ENCODE results near the gene CACNA2D1.
"Not testable (repeated sequence)": the region's sequence is repeated elsewhere in the genome, so short reads cannot be mapped to it uniquely, and the experiment has no call there.

CACNA2D1 gene

DNA sequence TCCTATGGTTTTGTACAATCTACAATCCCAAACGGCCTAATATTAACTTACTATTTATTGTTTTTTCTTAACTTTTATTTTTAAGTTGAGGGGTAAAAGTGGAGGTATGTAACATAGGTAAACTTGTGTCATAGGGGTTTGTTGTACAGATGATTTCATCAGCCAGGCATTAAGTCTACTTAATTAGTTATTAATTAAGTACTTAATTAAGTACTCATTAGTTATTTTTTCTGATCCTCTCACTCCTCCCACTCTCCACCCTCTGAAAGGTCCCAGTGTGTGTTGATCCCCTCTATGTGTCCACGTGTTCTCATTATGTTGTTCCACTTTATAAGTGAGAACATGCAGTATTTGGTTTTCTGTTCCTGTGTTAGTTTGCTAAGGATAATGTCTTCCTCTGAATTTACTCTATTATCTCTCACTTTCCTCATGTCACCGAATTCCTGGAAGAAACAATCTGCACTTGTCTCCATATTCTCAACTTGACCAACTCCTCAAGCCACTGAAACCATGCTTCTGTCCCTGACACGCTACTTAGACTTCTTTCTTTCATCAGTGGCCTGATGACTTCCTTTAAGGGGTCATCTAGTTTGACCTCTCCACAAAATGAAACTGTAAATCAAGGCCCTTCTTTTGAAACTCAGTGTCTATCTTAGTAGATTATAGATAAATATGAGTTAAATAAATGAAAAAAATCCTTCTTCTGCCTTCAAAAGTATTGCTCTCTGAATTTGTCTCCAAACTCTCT is 9.1 kb downstream of the CACNA2D1 start:
- DNase-seq (ENCODE audit: low spot score) = no peak

DNA sequence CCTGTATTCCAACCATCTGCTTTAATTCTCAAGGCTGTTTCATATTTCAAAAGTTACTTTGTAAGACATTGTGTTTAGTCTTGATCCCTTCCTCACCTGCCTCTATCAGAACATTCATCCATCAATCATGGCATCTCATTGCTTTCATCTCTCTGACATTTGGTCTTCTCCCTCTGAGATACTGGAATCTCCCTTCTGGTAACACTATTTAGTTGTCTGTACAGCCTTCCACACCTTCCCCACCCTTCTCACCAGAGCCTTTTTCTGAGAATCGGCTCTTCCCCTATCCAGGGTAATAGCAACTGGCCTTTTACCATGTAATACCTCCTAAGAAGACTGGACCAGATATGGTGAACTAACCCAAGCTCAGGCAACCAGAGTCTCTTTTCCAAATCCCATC is 10.1 kb downstream of the CACNA2D1 start:
- no peak for DNase-seq (ENCODE audit: low spot score)

DNA sequence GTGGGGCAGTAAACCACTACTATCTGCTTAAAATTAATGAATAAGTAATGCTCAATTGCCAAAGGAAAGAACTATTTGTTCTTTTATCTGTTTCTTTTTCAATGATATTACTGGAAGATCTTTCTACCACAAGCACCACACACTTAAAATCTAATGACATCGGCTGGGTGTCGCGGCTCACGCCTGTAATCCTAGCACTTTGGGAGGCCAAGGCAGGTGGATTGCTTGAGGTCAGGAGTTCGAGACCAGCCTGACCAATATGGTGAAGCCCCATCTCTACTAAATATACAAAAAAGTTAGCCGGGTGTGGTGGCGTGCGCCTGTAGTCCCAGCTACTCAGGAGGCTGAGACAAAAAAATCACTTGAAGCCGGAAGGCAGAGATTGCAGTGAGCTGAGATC is 10.8 kb downstream of the CACNA2D1 start:
- DNase-seq (ENCODE audit: low spot score) = not testable (repeated sequence)

DNA sequence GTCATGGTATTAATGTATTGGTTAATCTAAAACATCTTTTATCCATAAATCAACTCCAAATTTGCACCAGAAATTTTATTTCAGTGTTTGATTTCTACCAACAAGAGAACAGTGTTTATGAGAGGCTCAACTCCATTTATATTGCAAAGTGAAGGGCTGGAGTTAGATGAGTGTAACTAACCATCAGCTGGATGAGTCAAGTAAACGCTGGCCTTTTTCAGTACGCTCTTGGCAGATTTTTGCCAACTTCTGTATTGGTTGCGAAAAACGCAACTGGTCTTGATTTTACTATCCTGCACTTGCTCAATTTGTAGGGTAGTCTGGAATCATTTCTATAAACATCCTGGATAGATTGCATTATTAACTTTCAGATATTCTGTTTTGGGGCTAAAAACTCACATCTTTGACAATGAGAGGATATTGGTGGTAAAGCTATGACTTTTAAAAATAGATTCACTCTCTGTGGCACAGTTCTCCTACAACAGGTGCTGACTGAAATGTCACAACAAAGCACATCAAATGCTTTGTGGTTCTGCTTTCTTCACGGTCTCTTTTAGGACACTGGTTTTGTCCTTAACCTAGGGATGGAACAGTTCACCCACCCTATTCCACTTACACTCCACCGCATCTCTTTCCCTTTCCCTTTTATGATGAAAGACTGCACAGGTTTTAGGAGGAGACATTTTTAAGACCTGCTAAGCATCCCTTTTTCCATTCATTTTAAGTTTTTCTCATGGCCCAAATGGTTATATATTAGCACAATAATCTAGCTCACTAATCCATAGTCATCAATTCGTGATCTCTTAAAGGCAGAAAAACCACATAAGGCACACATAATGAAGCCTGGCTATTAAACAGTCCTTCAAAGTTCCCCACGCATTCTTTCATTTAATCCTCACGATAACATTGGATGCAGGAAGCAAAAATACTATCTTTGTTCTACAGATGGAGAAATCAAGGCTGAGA is 12.8 kb downstream of the CACNA2D1 start:
- DNase-seq (ENCODE audit: low spot score) = peak; percentile 67

DNA sequence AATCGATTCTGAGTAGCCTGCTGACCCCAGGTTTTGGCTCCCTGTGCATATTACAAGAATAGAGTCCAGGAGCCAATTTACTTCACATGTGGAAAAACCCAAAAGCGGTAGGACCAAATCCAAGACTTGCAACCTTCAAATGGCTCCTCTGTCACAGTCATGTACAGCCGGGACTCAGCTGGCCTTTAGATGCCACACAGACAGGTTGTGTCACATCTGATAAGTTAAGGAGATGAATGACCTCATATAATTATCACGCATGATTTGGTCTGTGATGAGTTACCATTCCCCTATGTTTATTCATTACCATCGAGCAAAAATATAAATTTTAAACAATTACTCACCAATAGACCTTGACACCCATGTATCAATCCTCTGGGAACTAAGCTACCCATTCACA is 14.2 kb downstream of the CACNA2D1 start:
- DNase-seq (ENCODE audit: low spot score) = no peak

DNA sequence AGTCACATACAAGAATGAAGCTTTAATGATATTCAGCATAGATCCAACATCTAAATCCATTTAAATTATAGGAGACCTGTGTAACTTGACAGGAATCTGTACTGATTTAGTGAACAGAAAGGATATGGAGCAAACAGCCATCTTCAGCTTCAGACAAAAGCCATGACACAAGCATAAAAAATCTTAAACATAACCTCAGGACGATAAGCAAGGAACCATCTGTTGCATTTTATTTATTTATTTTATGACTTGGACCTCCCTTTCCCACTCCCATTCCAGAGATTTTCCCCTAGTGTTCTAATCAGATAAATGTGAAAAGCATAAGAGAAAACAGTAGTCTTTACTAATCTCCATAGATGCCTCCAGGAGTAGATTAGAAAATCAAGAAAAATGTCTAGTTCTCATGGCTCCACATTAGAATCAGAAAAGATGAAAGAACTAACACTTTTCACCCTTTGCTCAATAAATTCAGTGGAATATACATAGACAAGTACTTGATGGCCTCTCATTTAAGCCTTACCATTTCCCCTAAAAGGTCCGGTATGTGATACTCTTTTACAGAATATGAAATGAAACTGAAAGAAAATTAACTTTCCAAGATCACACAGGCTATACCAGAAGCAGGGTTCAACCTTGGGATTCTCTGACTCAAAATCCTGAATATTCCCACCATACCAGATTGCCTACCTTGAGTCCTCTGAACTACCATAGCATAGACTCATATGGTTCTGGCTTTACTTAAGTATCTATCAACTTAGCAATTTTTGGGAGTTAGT is 15.2 kb downstream of the CACNA2D1 start:
- peak; percentile 38 for DNase-seq (ENCODE audit: low spot score)

DNA sequence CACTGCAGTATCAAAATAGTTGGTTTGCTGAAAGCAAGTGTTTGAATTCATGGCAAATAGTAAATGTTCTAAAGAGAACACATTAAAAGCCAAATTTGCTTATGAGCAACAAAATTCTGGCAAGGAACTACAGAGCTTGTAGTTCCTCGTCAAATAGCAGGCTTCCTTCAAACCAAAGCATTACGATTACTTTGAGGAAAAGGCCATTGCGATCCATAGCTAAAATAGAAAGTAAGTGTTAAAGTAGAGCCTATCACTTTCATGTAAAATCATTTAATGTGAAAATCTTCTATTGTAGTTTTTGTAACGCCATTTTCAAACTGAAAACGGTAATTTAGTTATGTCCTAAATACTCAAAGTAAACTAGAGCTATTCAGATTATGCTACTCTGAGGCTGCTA is 20.1 kb downstream of the CACNA2D1 start:
- DNase-seq (ENCODE audit: low spot score) = no peak

DNA sequence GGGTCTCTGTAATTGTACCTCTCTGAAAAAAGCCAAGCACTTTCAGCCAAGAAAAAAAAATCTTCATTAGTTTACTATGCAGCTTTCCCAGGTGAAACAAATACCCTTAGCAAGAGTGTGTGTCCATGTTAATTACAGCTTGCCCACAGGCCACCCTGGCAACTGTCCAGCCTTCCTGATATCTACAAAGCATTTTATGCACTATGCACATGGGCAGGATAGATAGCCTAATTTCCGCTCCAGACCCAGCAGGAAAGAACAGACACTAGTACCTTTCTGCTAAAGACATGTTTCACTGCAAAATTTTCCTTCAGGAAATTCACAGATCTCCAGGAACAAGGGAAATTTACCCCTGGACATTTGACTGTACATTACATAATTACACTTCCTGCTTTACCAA is 24.4 kb downstream of the CACNA2D1 start:
- no peak for DNase-seq (ENCODE audit: low spot score)

DNA sequence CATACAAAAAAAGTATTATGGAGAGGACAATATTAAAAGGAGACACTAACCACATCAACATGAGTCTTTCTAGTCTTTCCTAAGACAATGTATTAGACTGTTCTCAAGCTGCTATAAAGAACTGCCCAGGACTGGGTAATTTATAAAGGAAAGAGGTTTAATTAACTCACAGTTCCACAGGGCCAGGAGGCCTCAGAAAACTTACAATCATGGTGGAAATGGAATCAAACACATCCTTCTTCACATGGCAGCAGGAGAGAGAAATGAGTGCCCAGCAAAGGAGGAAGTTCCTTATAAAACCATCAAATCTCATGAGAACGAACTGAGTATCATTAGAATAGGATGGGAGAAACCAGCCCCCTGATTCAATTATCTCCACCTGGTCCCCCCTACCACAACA is 25.7 kb downstream of the CACNA2D1 start:
- no peak for DNase-seq (ENCODE audit: low spot score)

DNA sequence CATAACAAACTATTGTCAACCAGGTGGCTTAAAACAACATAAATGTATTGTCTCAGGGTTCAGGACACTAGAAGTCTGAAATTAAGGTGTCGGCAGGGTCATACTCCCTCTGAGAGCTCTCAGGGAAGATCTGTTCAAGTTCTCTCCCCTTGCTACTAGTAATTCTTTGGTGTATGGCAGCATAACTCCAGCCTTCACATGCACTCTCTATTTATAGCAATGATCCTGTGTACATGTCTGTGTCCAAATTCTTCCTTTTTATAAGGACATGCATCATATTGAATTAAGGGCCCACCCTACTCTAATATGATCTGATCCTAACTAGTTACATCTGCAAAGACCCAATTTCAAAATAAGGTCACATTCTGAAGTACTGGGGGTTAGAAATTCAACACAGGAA is 27.2 kb downstream of the CACNA2D1 start:
- no peak for DNase-seq (ENCODE audit: low spot score)

DNA sequence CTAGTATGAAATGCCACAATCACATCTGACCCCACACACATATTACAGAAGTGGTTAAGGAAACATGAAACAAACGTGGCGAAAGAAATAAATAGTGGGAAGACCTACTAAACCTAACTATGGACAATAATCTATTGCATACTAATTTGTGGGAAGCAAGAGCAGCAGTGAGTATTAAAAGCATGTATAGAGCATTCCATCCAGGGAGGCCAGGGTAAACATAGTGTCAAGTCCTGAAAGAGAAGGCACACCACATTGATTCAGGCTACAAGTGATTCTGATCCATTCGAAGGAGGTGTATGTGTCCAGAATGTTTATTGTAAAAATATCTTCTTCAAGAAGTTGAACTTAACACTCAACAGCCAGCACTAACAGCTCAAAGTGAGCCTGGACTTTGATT is 29.2 kb downstream of the CACNA2D1 start:
- no peak for DNase-seq (ENCODE audit: low spot score)

DNA sequence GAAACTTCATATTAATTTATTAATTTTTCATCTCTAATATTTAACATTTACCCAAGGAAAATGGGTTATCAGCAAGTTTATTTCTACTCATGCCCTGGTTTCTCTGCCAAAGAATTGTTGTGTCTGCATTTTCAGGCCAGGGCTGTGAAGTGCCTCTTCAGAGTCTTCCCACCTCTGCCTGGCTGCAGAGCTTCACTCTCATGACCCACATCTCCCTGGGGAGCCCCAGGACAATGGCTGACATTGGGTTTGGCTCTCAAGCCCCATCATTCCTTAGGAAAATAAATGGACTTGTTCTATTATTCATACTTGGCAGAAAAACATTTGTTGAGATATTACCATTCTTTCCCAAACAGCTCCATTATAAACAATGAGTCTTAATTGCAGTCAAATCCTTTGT is 30.3 kb downstream of the CACNA2D1 start:
- peak; percentile 20 for DNase-seq (ENCODE audit: low spot score)

DNA sequence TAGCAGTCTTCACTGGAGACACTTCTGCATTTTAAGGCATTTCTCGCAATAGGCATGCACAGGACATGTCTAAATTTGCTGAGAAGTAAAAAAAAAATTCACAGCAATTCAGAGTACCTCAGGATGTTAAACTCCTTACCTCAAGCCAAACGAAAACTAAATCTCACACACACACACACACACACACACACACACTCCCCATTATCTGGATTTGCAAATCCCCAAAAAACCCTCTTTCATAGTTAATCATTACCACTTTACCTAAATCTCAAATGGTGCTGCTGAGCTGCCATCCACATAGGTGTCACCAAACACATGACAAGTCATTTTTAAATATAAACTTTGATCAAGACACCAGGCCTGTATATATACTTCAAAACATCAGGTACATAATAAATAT is 31.8 kb downstream of the CACNA2D1 start:
- no peak for DNase-seq (ENCODE audit: low spot score)

DNA sequence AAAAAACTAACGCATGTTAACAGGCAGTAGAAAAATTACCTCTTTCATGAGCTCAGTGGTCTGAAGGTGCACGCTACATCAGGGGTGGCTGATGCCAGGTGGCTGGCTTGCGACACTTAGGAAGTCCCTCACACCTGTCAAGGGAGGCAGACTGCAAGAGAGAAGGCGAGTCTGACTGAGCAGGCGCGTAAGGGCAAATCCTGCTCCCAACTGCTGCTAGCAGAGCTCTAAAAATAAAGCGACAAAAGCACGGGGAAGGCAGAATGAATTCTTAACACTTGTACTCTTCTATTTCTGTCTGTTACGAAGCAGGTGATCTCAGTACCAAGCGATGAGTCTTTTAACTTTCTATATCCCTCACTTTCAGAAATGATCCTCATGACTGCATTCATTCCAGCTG is 33.1 kb downstream of the CACNA2D1 start:
- no peak for DNase-seq (ENCODE audit: low spot score)

DNA sequence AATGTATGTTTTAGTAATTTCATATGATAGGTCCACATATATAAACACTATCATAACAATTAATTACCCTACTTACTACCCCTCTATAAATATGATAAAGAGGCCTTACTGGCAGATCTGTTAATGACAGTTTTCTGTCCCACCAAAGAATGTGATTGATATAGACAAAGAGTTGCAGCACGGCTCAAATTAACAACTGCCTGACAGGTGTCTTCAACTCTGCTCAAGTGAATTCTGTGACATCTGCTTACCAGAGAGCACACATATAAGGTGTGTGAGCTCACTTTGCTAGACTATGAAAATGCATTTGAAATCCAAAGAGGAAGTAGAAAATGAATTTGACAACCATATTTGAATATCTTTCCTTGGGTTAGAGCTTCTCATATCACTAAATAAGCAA is 36.6 kb downstream of the CACNA2D1 start:
- DNase-seq (ENCODE audit: low spot score) = no peak

DNA sequence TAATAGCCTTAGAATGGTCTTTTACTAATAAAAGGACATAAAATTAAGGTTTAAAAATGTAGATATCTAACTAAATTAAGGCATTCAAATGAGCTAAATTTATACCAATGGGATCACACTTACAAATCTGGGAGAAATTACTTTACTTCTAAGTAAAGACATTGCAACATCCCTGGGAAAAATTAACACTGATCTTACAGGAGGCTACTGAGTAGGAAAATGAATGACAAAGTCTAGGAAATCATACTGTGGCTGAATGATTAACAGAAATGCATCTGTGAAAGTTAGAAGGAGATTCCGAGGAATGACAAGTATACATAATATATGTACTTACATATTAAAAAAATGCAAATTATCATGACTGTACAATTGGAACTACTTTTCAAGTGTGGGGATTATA is 38.3 kb downstream of the CACNA2D1 start:
- no peak for DNase-seq (ENCODE audit: low spot score)

DNA sequence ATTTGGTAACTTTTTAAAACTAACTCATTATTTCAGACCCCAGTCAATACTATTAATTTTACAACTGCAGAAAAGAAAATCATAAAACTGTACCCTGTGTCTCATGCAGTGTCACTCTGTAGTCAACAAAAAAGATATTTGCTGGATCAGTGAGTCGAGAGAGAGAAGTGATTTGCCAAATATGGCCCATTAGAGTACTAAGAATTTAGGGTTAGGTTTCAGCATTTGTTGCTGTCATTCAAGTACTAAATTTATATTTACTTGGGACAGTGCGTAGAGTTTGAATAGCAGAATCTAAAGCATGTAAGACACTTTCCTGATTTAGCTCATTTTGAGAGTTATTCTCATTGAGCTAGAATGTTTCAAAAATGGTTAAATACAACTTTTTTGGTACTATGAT is 38.9 kb downstream of the CACNA2D1 start:
- DNase-seq (ENCODE audit: low spot score) = no peak

DNA sequence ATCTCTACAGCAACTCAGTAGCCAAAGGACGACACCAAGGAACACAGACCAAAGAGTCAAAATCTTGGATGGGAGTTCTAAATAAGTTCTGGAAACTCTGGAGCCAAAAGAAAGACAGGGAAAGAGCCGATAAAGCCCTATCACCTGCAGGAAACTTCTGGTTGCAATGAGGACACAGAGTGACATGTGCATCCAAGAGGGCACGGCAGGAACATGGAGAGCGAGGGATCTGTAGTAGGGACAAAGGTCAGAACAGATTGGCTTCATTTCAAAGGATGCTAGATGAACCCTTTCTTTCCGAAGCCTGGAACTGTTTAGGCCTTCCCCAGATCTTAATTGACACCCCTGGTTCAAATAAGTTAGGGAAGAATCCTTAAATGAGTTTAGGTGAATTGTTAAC is 39.5 kb downstream of the CACNA2D1 start:
- DNase-seq (ENCODE audit: low spot score) = no peak

DNA sequence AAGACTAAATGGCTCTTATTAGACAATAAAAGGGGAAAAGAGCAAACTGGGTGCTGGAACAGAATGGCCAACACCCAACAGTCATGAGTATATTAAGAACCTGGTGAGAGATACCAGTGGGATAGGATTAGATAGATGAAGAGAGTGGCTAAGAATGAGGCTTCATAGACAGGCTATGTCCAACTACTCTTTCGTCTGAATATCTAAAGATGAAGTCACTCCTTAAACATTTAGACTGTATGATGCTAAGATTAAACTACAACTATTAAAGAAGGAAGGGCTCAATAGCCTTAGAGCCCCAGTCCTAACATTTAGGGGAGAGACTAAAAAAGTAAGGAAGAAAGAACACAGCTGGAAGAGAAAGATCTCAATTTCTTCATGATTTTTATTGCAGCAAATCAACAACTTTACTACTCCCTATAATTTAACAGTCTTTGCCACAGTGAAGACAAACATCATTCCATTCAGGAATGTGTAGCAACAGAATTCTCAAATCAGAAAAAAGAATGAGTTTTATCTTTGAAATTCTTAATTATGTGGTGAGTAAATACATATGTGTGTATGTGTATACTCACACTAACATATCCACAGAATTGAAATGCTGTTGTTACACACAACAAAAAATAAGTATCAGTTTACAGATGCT is 45.6 kb downstream of the CACNA2D1 start:
- no peak for DNase-seq (ENCODE audit: low spot score)

DNA sequence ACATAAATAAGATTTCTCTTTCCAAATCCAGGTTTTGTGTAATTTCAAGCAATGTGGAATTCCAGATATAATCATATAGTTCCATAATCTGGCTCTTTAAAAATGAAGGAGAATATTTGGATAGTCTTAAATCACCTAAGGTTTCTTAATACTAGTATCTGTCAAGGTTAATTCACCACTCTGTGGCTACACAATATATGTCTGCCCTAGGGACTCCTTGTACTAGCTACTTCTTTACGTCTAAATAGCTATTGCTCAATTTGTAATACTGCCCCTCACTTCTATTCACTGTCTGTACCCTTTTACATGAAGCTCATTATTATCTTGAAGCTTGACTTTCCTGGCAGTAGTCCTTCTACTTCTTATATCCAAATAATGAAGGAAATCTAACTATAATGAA is 47.2 kb downstream of the CACNA2D1 start:
- DNase-seq (ENCODE audit: low spot score) = no peak

DNA sequence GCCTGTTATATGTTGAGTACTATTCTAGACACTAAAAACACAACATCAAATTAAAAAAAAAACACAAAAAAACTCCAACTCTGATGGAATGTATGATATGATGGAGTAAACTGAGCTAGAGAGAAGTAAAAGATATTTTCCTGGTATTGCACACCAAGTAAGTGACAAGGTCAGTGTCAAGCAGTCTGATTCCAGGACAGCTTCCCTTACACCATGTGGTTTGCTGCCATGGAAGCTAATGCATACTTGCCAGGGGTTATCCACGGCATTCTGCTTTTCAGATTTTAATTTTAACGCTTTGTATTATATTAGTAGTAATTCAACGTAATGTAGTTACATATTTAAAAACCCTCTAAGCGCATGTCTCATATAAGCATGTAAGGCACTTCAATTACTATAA is 48.4 kb downstream of the CACNA2D1 start:
- DNase-seq (ENCODE audit: low spot score) = no peak

DNA sequence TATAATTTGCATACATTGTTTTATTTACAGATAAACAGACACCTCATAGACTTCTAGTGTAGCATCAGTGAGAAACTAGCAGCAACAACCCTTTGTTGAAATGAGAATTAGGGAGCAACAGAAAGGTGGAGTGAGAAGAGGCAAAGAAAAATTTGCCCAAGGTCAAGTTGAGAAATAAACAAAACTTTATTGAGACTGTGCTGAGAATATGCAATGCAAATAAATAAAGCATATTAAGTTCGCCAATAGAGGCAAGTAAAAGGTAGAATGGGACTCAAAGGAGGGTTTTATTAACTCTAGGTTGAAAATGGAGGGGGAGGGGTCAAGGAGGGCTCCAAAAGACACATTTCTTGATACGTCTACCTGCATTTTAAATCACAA is 49.7 kb downstream of the CACNA2D1 start:
- DNase-seq (ENCODE audit: low spot score) = no peak
